Superior temporal gyrus (tissue), 1 donor: ENCODE data around the gene LRP10.
"Not testable (repeated sequence)": the region's sequence is repeated elsewhere in the genome, so short reads cannot be mapped to it uniquely, and the experiment has no call there.

ENCODE experiments used
- DNase-seq: peaks from one replicate; pipeline ENCODE4 v3.0.0-alpha.2; 2016; ENCODE audit errors: extremely low spot score

Gene LRP10

DNA sequence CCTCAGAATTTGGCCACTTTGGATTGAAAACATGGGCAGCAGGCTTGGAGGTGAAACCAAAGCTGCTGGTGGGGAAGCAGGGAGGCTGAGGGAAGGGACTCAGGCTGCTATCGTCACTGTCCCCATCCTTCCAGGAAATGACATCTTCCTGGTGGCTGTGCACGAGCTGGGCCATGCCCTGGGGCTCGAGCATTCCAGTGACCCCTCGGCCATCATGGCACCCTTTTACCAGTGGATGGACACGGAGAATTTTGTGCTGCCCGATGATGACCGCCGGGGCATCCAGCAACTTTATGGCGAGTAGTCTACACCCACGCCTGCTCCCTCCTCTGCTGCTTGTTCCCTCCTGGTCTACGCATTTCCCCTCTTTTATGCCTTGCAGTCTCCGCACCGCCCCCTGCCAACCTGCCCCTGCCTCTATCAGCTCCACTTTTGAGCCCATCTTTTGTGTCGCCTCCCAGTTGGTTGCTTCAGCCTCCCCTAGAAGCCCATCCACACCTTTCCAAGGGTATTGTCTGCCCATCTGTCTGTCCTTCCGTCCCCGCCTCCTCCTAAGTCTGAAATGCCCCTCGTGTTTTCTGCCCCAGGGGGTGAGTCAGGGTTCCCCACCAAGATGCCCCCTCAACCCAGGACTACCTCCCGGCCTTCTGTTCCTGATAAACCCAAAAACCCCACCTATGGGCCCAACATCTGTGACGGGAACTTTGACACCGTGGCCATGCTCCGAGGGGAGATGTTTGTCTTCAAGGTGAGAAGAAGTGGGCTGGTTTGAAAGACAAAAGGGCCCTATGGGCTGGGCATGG lies 28.2 kb upstream of the LRP10 start:
- DNase-seq: no peak

DNA sequence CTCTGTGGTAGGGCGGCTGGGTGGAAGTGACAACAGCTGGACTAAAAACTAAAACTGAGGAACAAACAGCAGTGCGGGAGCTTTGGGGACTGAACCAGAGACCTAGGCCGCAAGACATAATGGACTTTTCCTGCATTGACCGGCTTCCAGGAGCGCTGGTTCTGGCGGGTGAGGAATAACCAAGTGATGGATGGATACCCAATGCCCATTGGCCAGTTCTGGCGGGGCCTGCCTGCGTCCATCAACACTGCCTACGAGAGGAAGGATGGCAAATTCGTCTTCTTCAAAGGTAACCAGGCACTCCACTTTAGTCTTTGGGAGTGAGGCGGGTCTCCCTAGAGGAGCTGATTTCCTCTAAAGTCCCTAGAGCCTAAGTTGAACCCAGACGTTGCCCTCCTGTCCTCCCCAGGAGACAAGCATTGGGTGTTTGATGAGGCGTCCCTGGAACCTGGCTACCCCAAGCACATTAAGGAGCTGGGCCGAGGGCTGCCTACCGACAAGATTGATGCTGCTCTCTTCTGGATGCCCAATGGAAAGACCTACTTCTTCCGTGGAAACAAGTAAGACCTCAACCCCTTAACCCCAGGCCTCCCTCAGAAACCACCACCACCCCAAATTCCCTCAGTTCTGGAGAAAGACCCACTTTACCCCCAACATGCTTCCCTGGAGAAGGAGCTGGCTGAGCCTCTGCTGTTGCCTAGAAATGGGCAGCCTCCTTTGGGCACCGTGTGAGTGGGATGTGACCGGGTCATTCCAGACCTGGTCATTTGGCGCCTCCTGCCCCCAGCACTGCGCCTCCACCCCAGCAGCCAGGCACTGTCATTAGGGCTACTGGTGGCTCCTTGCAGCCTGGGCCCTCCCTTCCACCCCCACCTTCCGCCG lies 27.1 kb upstream of the LRP10 start:
- no peak for DNase-seq

DNA sequence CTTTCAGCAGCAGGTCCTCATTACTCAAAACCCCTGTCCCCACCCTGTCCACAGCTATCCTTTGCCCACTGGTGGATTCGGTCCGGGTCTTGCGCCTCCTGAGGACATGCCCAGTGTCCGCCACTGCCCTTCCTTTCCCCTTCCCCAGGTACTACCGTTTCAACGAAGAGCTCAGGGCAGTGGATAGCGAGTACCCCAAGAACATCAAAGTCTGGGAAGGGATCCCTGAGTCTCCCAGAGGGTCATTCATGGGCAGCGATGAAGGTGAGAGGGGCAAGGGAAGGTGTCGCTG lies 26.5 kb upstream of the LRP10 start:
- DNase-seq: no peak

- DNase-seq: no peak
Observed at GRCh38 chr14:22845821-22846625, 25.5 kb upstream of the LRP10 start.

DNA sequence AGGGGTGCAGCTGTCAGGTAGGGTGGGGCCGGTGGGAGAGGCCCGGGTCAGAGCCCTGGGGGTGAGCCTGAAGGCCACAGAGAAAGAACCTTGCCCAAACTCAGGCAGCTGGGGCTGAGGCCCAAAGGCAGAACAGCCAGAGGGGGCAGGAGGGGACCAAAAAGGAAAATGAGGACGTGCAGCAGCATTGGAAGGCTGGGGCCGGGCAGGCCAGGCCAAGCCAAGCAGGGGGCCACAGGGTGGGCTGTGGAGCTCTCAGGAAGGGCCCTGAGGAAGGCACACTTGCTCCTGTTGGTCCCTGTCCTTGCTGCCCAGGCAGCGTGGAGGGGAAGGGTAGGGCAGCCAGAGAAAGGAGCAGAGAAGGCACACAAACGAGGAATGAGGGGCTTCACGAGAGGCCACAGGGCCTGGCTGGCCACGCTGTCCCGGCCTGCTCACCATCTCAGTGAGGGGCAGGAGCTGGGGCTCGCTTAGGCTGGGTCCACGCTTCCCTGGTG lies 24.7 kb upstream of the LRP10 start:
- no peak for DNase-seq

GRCh38 chr14:22847661-22848341 lies 23.7 kb upstream of the LRP10 start:
- DNase-seq: no peak

GRCh38 chr14:22848351-22849164 lies 23.0 kb upstream of the LRP10 start:
- no peak for DNase-seq

GRCh38 chr14:22849212-22849819 lies 22.2 kb upstream of the LRP10 start:
- no peak for DNase-seq

DNA sequence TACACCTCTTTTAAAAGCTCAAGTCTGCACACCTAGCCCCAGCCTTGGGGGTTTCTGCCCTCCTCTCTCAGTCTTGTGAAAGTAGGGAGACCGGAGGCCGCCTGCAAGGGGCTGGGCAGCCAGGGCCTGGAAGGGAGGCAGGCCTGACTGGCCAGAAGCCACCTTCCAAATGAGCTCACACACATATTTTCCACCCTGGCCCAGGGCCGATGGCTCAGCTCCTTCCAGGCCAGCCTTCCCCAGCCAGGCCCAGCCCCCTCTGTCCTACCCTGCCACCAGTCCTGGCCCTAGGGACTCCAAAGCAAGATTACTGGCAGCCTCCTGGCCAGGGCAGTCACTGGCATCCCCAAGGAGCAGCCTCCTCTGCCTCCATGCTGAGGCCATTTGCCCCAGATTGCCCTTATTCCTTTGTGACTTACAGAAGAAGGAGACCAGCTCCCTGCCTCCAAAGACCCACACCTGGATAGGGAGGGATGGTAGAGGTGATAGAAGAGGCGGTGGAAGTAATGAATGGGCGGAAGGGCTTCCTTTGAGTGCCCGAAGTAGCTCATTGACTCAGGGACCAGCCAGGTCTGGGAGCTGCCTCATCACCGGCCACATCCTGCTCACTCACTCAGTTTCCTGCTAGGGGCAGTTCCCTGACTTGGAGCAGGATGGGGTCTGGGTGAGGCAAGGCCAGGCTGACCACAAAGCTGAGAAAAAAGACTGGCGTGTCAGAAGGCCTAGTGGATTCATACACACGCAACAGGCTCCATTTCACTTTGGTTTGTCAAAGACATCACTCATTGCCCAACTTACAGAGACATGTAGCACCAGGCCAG lies 20.4 kb upstream of the LRP10 start:
- DNase-seq: peak; percentile 42

DNA sequence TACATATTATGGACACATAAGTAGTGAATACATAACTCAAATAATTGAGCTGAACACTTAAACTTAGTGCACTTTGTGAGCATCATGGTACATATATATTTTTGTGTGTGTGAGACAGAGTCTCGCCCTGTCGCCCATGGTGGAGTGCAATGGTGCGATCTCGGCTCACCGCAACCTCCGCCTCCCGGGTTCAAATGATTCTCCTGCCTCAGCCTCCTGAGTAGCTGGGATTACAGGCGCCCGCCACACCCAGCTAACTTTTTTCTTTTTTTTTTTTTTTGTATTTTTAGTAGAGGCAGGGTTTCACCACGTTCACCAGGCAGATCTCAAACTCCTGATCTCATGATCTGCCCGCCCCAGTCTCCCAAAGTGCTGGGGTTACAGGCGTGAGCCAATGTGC lies 19.4 kb upstream of the LRP10 start:
- DNase-seq: not testable (repeated sequence)

GRCh38 chr14:22852599-22852939 lies 19.0 kb upstream of the LRP10 start:
- DNase-seq: no peak

GRCh38 chr14:22852940-22853767 lies 18.4 kb upstream of the LRP10 start:
- peak; percentile 87 for DNase-seq

- not testable (repeated sequence) for DNase-seq
Observed at GRCh38 chr14:22854296-22854695, 17.2 kb upstream of the LRP10 start.

DNA sequence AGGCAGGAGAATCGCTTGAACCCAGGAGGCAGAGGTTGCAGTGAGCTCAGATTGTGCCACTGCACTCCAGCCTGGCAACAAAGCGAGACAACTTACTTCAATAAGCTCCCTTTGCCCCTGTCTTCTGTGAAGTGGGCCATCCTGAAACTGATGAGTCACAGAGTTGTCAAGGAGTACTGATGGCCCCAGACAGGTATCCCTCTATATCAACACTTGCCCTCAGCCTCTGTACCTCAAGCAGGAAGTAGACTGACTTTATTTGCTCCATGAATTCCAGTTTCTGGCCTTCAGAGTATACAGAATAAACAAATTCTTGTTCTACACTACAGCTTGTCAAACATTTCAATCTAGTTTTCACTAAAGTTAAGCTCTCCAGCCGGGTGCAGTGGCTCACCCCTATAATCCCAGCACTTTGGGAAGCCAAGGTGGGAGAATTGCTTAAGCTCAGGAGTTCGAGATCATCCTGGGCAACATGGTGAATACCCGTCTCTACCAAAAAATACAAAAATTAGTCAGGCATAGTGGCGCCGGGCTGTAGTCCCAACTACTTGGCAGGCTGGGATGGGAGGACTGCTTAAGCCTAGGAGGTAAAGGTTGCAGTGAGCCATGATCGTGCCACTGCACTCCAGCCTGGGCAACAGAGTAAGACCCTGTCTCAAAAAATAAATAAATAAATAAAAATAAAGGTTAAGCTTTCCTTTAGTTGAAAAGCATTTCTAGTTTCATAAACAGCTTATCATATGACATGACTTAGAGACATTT lies 16.4 kb upstream of the LRP10 start:
- DNase-seq: no peak

GRCh38 chr14:22856428-22856827 lies 15.1 kb upstream of the LRP10 start:
- no peak for DNase-seq

DNA sequence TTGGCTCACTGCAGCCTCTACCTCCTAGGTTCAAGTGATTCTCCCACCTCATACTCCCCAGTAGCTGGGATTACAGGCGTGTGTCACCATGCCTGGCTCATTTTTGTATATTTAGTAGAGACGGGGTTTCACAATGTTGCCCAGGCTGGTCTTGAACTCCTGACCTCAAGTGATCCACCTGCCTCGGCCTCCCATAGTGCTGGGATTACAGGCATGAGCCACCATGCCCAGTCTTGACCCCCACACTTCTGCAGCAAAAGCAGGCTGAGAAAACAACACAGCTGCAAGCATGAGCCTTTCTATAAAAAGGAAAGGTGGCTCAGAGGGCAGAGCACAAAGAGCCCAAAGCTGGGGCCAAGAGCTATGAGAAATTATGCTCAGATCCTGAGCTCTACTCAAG lies 11.2 kb upstream of the LRP10 start:
- DNase-seq: not testable (repeated sequence)

- DNase-seq: no peak
Observed at GRCh38 chr14:22861651-22862050, 9.9 kb upstream of the LRP10 start.

DNA sequence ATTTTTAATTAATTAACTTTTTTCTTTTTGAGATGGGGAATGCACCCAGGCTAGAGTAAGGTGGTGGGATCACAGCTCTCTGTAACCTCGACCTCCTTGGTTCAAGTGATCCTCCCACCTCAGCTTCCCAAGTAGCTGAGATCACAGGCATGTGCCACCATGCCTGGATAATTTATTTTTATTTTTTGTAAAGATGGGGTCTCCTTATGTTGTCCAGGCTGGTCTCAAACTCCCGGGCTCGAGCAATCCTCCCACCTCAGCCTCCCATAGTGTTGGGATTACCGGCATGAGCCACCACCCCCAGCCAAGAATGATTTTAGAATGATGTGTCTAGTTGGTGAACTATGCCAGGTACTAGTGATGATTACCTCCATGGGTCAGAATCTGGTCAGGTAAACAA lies 6.6 kb upstream of the LRP10 start:
- no peak for DNase-seq
